Loucy (cell line): ENCODE results near the gene TMEM63A.

Experiments
- EZH2phosphoT487 ChIP-seq: fragments of 200-600 bp; IDR thresholded peaks from 2 replicates; pipeline ENCODE4 v1.6.1; 2018; ENCODE audit warnings: antibody characterized with exemption, mild to moderate bottlenecking, moderate library complexity, borderline replicate concordance
- TF ChIP-seq, protein P1 (sequence below): fragments of 200-600 bp; sonication (generic); conservative IDR thresholded peaks from 2 replicates; pipeline ENCODE4 v1.5.1; 2014; ENCODE audit warnings: mild to moderate bottlenecking, antibody characterized with exemption, low read length

DNA sequence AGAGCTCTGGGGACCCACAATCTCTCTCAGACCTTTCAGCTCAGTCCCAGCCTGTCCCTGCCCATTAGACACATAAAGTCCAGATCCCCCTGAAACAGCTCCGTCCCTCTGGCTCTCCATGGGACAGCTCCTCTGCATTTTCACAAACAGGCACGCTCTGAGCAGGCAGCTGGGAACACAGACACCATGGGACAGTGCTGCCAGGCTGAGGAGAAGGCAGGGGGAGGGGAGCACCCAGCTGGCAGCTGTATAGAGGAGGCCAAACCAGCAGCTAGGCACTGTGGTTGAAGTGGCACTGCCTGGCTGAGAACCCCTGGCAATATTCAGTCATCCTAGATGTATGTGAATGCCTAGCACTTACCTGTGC lies 2.0 kb downstream of the TMEM63A start:
- TF ChIP-seq, protein P1, sequence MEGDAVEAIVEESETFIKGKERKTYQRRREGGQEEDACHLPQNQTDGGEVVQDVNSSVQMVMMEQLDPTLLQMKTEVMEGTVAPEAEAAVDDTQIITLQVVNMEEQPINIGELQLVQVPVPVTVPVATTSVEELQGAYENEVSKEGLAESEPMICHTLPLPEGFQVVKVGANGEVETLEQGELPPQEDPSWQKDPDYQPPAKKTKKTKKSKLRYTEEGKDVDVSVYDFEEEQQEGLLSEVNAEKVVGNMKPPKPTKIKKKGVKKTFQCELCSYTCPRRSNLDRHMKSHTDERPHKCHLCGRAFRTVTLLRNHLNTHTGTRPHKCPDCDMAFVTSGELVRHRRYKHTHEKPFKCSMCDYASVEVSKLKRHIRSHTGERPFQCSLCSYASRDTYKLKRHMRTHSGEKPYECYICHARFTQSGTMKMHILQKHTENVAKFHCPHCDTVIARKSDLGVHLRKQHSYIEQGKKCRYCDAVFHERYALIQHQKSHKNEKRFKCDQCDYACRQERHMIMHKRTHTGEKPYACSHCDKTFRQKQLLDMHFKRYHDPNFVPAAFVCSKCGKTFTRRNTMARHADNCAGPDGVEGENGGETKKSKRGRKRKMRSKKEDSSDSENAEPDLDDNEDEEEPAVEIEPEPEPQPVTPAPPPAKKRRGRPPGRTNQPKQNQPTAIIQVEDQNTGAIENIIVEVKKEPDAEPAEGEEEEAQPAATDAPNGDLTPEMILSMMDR: no peak
- no peak for TF ChIP-seq EZH2phosphoT487
